H1 (cell line): ENCODE results near the gene RAMP2.

Source experiments
- ATF3 ChIP-seq: IDR thresholded peaks from 2 replicates; pipeline ENCODE4 v1.6.1; 2011; ENCODE audit warnings: low read depth, mild to moderate bottlenecking, low read length; ENCODE audit not compliant: insufficient read depth
- CTCF ChIP-seq, 3 experiments: IDR thresholded peaks; 1 replicate in 2 of 3; 2 replicates in 1 of 3; pipeline versions ENCODE4 v1.5.1 to v1.6.1; 2011; ENCODE audit warnings: low read length in 3 of 3, mild to moderate bottlenecking in 3 of 3, inconsistent platforms in 2 of 3, low read depth in 1 of 3, moderate library complexity in 1 of 3; ENCODE audit not compliant: insufficient read depth in 1 of 3; ENCODE audit errors: control extremely low read depth in 1 of 3
- EP300 ChIP-seq, 2 experiments: IDR thresholded peaks; 1 replicate in 1 of 2; 2 replicates in 1 of 2; pipeline ENCODE4 v1.6.1; 2011 to 2012; ENCODE audit warnings: low read depth in 2 of 2, low read length in 2 of 2, mild to moderate bottlenecking in 2 of 2, borderline replicate concordance in 1 of 2, inconsistent platforms in 1 of 2, moderate library complexity in 1 of 2
- FOSL1 ChIP-seq: IDR thresholded peaks from 2 replicates; pipeline ENCODE4 v1.6.1; 2011; ENCODE audit warnings: mild to moderate bottlenecking, low read depth, low read length, moderate library complexity; ENCODE audit not compliant: insufficient read depth
- MAX ChIP-seq: IDR thresholded peaks from 2 replicates; pipeline ENCODE4 v1.6.1; 2012; ENCODE audit warnings: inconsistent platforms
- PHF8 ChIP-seq: fragments of 200-600 bp; sonication (generic); conservative IDR thresholded peaks from 2 replicates; pipeline ENCODE4 v1.7.1; 2012; ENCODE audit warnings: low read depth, mild to moderate bottlenecking, inconsistent platforms, low read length, moderate library complexity
- POLR2A ChIP-seq, 2 experiments: IDR thresholded peaks; 1 replicate in 1 of 2; 2 replicates in 1 of 2; pipeline ENCODE4 v1.6.1; 2011; ENCODE audit warnings: low read depth in 2 of 2, low read length in 2 of 2, mild to moderate bottlenecking in 2 of 2; ENCODE audit errors: control extremely low read depth in 1 of 2
- POLR2AphosphoS5 ChIP-seq: IDR thresholded peaks from 2 replicates; pipeline ENCODE4 v1.6.1; 2011; ENCODE audit warnings: low read depth, low read length
- SP1 ChIP-seq: IDR thresholded peaks from 2 replicates; pipeline ENCODE4 v1.6.1; 2011; ENCODE audit warnings: low read depth, low read length
- SUZ12 ChIP-seq: fragments of 200-600 bp; sonication (generic); IDR thresholded peaks from 2 replicates; pipeline ENCODE4 v1.6.1; 2012; ENCODE audit warnings: mild to moderate bottlenecking, inconsistent platforms, low read length, moderate library complexity, mixed read lengths

- TF ChIP-seq POLR2A (IDR thresholded peaks at IDR 0.05; ENCODE audit: control extremely low read depth in 1 of 2, low read depth in 2 of 2, low read length in 2 of 2) (no peak), CTCF (IDR thresholded peaks at IDR 0.05; ENCODE audit: control extremely low read depth in 1 of 3, insufficient read depth in 1 of 3, low read depth in 1 of 3, low read length in 3 of 3) (no peak), MAX (no peak), FOSL1 (no peak), PHF8 (no peak), POLR2AphosphoS5 (no peak), SUZ12 (no peak), EP300 (IDR thresholded peaks at IDR 0.05; ENCODE audit: borderline replicate concordance in 1 of 2, low read depth in 2 of 2, low read length in 2 of 2) (no peak), ATF3 (no peak), SP1 (no peak)
These were observed 26.2 kb downstream of the RAMP2 start for GRCh38 chr17:42787266-42787665.
